Activated CD4-positive, alpha-beta T cell treated with anti-CD3 and anti-CD28 coated beads, Interleukin-2, amount 10 ng/mL, durations not matched to agents 24 days and 14 days (primary cell): ENCODE measurements around the gene MZT2B. TPM values are rescaled to one million over a fixed set of nuclear protein-coding genes. Genes with fewer than 3 reads are reported as not detected.
"Not testable (repeated sequence)": the region's sequence is repeated elsewhere in the genome, so short reads cannot be mapped to it uniquely, and the experiment has no call there.

Experiments
- DNase-seq: peaks from one replicate; pipeline ENCODE4 v3.0.0; 2022
- H3K27ac Mint-ChIP-seq: one replicate; pipeline ENCODE4 v1.8.0; 2022; ENCODE audit warnings: mild to moderate bottlenecking, mixed read lengths
- H3K27me3 Mint-ChIP-seq: one replicate; pipeline ENCODE4 v1.8.0; 2022; ENCODE audit warnings: mixed read lengths
- H3K36me3 Mint-ChIP-seq: one replicate; pipeline ENCODE4 v1.8.0; 2022; ENCODE audit warnings: low read depth, mild to moderate bottlenecking, mixed read lengths
- H3K4me1 Mint-ChIP-seq: one replicate; pipeline ENCODE4 v1.8.0; 2021; ENCODE audit warnings: mixed read lengths
- H3K4me3 Mint-ChIP-seq: one replicate; pipeline ENCODE4 v1.8.0; 2022; ENCODE audit warnings: mild to moderate bottlenecking, moderate library complexity, mixed read lengths
- H3K9me3 Mint-ChIP-seq: one replicate; pipeline ENCODE4 v1.8.0; 2021; ENCODE audit warnings: mixed read lengths
- intact Hi-C: fragments of 100-400 bp; cut with micrococcal nuclease; formaldehyde crosslinking; loops from one replicate; pipeline ENCODE4 v1.15.1; 2023
- total RNA-seq: library from RNA; stranded (reverse); gene quantifications from 2 replicates; pipeline ENCODE4 v1.2.3, GENCODE V29; 2022

The MZT2B gene
- total RNA-seq, 1 donor from 2014 or later: 329 TPM

DNA sequence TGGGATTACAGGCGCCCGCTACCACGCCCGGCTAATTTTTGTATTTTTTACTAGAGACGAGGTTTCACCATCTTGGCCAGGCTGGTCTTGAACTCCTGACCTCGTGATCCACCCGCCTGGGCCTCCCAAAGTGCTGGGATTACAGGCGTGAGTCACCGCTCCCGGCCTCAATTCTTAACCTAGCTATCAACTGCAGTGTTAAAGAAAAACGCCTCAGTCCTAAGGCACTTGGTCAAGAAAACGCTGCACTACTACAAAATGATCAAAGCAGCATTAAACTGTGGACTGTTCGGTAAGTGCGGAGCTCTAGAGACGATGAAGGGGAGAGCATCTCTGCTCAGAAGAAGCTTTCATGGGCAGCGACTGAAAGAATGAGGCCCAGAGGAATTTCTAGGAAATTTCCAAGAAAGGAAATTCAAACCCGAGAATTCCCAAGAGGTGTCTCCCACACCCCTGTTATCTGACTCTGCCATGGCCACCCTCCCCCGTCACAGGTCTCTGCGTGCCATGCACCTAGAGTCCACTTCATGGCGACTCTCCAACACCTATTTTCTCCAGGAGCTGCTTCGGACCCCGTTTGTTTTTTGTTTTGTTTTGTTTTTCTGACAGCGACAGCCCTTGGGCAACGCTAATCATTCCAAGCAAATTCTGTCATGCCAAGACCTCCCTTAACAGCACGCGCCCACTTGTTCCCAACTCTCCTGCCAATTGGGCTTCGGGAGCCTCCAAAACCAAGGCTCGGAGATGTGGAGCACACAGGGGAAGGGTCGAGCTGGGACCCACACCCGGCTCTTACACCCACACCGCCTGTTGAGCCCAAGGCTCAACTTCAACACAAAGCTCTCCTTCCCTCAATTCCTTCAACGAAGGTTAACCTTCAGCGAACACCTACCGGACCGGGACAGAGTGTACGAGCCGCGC is 1.4 kb upstream of the MZT2B start:
- not testable (repeated sequence) for H3K4me1 Mint-ChIP-seq, H3K27me3 Mint-ChIP-seq, H3K9me3 Mint-ChIP-seq, DNase-seq
- peaks cover 15% of the 10 kb centered on the region for H3K36me3 Mint-ChIP-seq
- H3K4me3 Mint-ChIP-seq: peak overlapping the region; percentile 93
- peak overlapping the region; percentile 96 for H3K27ac Mint-ChIP-seq
- intact Hi-C loops: loop anchor here (1.0 to 5.0 kb wide), 4 partner anchors 35 to 1312 kb away; partner anchors contain the start of genes CCDC74B, IMP4 and MZT2A

DNA sequence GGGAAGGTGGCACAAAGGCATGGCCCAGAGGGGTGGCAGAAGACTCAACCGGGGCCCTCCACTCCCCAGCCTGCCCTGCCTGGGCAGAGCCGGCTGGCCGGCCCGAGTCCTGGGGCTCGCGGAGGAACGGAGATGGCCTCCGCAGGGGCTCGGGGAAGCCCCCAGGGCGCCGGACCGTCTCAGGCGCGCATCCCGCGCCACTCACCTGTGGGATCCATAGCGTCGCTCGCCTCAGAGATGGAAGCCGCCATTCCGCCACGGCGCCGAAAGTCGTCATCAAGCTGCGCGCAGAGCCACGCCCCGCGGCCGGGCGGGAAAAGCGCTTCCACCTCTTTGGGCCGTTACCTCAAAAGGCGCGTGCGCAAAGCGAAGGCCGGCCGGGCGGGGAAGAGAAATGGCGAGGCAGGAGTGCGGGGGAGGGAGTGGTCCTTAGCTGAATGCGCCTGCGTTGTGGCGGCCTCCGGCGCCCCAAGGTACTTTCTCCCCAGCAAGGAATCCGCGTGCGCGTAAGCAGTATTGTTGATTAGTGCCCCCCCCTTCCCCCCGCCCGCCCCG is 660 bp upstream of the MZT2B start, which contains the start of gene SMPD4:
SMPD4 (minus strand) TSS at position 278 of the 555 bp plus-strand sequence. CDS start 5,010 bp downstream, outside the sequence.
- H3K36me3 Mint-ChIP-seq: peaks cover 15% of the 10 kb centered on the region
- peak; percentile 99 for DNase-seq
- H3K27me3 Mint-ChIP-seq: no peaks in the 10 kb centered on the region
- peak within 1 kb of the TSS; percentile 96 for H3K27ac Mint-ChIP-seq
- peak within 1 kb of the TSS; percentile 93 for H3K4me3 Mint-ChIP-seq
- intact Hi-C loops: loop anchor here (1.0 to 5.0 kb wide), 4 partner anchors 36 to 1311 kb away; partner anchors contain the start of genes CCDC74B, IMP4 and MZT2A
- H3K4me1 Mint-ChIP-seq: peaks cover 7% of the 10 kb centered on the region
- no peaks in the 10 kb centered on the region for H3K9me3 Mint-ChIP-seq

DNA sequence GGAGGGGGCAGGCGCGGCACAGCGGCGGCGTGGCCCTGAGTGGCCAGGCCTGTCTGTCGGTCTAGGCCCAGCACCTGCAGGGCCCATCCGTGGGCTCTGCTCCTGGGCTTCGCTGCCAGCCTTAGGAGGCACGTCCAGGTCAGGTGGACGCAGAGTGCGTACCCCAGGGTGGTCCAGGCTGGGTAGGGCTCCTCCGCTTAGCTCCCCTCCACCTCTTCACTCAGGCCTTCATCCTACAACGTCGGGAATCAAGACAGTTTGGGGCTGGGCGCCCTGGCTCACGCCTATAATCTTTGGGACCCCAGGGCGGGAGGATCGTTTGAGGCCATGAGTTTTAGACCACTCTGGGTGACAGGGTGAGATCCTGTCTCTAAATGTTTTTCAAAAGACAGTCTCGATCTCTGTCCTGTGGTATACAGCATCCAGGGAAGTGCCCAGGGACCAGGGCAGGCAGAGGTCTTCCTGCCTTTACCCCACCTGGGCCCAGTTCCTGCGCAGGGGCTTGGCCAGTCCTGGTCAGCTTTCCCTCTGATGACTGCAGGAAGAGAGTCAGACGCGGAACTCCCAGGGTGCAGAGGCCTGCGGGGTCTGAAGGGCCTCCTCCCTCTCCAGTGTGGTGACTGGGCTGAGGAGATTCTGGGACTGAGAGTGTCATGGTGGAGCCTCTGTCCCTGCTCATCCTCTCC is 907 bp downstream of the MZT2B start:
- DNase-seq: peak; percentile 69
- not testable (repeated sequence) for H3K27me3 Mint-ChIP-seq, H3K4me1 Mint-ChIP-seq, H3K9me3 Mint-ChIP-seq
- H3K27ac Mint-ChIP-seq: peak overlapping the region; percentile 83
- intact Hi-C loops: loop anchor here (2.0 to 5.0 kb wide), 2 partner anchors 150 to 1309 kb away; partner anchors contain the start of gene MZT2A
- peak overlapping the region; percentile 85 for H3K4me3 Mint-ChIP-seq
- peaks cover 17% of the 10 kb centered on the region for H3K36me3 Mint-ChIP-seq

DNA sequence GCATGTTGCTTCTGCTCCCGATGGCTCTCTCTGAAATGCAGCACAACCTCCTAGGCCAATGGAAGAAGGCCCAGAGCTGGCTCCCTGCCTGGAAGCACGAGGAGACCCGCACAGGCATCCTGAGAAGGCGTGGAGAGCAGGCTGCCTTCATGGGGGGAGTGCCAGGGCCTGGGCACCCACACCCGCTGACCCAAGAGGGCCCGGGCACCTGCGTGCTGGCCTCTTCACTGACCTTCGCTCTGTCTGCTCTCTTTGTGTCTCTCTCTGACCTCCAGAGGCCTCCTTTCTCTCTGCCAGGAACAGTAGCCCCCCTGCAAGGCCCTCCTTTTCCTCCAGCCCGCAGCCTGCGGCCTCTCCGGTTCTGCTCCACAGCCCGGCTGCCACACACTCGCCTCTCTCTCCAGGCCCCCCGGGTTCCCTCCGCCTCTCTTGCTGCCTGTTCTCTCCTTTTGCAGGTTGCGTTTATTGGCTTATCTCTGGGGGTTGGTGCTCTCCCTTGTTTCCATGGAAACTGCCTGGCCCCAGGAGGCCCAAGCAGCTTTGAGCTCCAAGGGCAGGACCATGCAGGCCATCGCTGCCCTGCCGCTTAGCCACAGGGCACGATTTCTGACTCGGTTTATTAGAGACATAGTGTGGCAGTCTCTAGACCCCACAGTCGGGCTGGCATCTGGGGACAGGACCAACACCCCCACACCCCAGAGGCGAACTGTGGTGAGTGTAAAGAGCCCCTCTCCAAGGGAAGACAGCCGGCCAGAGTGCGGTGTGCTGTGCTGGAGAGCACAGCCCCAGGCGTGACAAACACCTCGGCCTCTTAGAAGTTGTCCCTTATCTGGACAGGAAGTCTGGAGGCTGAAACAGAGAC is 1.7 kb downstream of the MZT2B start:
- H3K4me3 Mint-ChIP-seq: peak overlapping the region; percentile 85
- peaks cover 7% of the 10 kb centered on the region for H3K4me1 Mint-ChIP-seq
- intact Hi-C loops: loop anchor here (2.0 to 5.0 kb wide), 2 partner anchors 149 to 1309 kb away; partner anchors contain the start of gene MZT2A
- H3K9me3 Mint-ChIP-seq: no peaks in the 10 kb centered on the region
- H3K27ac Mint-ChIP-seq: peak overlapping the region; percentile 83
- H3K27me3 Mint-ChIP-seq: no peaks in the 10 kb centered on the region
- no peak for DNase-seq
- H3K36me3 Mint-ChIP-seq: peaks cover 18% of the 10 kb centered on the region

DNA sequence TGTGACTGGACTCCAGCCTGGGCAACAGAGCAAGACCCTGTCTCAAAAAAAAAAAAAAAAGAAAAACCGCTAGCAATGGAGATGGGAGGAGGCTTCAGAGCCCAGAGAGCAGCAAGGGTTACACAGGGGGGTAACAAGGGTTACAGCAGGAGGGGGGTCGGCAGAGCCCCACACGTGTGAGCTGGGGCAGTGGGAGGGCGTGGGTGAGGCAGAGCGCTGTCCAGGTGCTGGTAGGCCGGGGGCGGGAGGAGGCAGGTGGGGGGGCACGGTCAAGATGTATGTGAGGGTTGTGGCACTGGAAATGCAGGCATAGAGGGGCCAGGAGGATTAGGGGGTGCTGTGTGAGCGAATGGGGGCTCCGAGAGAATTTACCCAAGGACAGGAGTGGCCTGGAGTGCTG is 3.4 kb downstream of the MZT2B start:
- no peak for DNase-seq
- Mint-ChIP-seq H3K4me3 (no peak overlapping the region), H3K36me3 (peaks cover 20% of the 10 kb centered on the region), H3K9me3 (no peaks in the 10 kb centered on the region), H3K27me3 (no peaks in the 10 kb centered on the region), H3K27ac (peak overlapping the region; percentile 58), H3K4me1 (peaks cover 7% of the 10 kb centered on the region)
- intact Hi-C loops: no loop called here

DNA sequence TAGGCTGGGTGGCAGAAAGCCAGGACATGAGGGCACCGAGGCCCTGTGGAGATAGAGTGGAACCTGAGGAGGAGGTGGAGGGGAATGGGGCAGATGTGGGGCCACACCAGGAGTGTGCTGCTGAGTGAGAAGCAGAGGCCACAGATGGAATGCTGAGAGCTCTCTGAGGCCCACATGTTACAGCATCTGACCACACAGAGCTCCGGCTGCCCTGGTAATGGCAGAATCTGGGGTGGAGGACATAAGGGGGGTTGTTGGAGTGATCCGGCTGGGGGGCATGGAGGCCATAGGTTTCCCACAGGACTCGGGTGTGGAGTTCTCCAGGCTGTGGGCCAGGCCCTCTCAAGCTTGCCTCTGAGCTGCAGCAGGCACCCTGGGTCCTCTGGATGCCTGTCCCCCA is 3.8 kb downstream of the MZT2B start:
- H3K4me1 Mint-ChIP-seq: peaks cover 7% of the 10 kb centered on the region
- no peak overlapping the region for H3K4me3 Mint-ChIP-seq
- DNase-seq: no peak
- no peaks in the 10 kb centered on the region for H3K9me3 Mint-ChIP-seq
- H3K27me3 Mint-ChIP-seq: no peaks in the 10 kb centered on the region
- peaks cover 22% of the 10 kb centered on the region for H3K36me3 Mint-ChIP-seq
- peak overlapping the region; percentile 48 for H3K27ac Mint-ChIP-seq
- intact Hi-C loops: no loop called here

DNA sequence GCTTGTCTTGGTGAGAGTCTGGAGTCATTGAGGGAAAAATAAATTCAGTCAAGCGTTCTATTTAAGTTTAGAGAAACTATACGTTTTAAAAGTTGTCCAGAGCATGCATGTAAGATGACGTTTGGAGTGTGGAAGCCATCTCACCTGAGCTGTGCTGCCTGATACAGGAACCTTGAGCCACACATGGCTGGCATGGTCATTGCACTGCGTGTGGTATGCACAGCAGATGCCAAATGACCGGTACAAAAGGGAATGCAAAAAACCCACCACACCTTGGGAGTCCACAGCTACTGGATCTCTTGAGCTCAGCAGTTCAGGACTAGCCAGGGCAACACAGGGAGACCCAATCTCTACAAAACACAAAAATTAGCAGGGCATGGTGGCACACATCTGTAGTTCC is 4.3 kb downstream of the MZT2B start:
- H3K27ac Mint-ChIP-seq: peak overlapping the region; percentile 48
- H3K4me3 Mint-ChIP-seq: no peak overlapping the region
- no peaks in the 10 kb centered on the region for H3K27me3 Mint-ChIP-seq
- peaks cover 9% of the 10 kb centered on the region for H3K4me1 Mint-ChIP-seq
- H3K36me3 Mint-ChIP-seq: peaks cover 26% of the 10 kb centered on the region
- no peaks in the 10 kb centered on the region for H3K9me3 Mint-ChIP-seq
- intact Hi-C loops: no loop called here
- no peak for DNase-seq

DNA sequence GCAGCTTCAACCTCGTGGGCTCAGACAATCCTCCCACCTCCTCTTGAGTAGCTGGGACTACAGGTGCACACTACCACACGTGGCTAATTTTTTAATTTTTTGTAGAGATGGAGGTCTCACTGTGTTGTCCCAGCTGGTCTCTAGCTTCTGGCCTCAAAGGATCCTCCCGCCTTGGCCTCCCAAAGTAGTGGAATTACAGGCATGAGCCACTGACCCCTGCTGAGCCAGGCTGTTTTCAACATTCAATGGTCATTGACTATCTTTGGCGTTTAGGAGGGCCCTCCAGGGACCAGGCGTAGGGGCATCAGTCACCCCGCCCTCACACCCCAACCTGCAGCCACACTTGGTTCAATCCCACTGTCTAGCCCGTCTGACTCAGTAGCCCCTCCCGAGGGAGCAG is 5.2 kb downstream of the MZT2B start:
- no peaks in the 10 kb centered on the region for H3K27me3 Mint-ChIP-seq
- H3K36me3 Mint-ChIP-seq: peaks cover 29% of the 10 kb centered on the region
- no peak for DNase-seq
- no peaks in the 10 kb centered on the region for H3K9me3 Mint-ChIP-seq
- no peak overlapping the region for H3K4me3 Mint-ChIP-seq
- H3K27ac Mint-ChIP-seq: no peak overlapping the region
- intact Hi-C loops: no loop called here
- peaks cover 9% of the 10 kb centered on the region for H3K4me1 Mint-ChIP-seq

DNA sequence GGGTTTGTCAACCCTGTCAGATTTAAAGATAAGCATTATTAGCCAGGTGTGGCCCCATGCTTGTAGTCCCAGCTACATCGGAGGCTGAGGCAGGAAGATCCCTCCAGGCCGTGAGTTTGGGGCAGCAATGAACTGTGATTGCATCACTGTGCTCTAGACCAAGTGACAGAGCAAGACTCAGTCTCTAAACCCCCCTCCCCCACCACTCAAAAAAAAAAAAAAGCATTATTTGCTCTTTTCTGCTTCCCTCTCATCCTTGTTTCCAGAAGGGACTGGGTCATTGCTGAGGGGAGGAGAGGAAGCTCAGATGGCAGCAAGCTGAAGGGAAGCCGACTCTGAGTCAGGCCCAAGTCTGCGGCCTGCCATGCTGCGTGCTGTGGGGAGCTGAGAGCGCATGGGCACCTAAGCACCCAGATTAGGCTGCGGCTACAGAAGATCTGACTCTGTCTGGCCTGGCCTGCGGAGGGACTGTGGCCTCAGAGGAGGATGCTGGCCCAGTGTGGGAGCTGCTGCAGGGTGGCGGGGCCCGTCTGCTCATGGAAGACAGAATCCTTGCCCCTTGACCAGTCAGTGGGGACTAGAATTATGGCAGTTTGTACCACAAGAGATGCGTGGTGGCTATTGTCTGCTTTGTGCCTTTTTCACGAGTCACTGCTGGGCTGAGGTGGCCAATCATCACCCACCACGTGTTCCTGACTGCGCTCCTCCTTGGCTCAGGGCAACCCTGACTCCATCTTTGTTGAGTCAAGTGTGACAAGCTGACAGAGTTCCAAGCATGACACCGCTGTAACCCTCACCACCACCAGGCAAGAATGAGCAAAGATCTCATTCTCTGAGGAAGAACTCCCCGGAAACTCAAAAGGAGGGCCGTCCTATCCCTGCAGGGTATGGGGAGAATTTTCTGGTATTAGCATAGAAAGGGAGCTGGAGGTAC is 6.1 kb downstream of the MZT2B start:
- H3K4me3 Mint-ChIP-seq, H3K27me3 Mint-ChIP-seq, intact Hi-C loops, DNase-seq, H3K4me1 Mint-ChIP-seq, H3K9me3 Mint-ChIP-seq: not testable (repeated sequence)
- Mint-ChIP-seq H3K36me3 (peaks cover 32% of the 10 kb centered on the region), H3K27ac (peak overlapping the region; percentile 41)

DNA sequence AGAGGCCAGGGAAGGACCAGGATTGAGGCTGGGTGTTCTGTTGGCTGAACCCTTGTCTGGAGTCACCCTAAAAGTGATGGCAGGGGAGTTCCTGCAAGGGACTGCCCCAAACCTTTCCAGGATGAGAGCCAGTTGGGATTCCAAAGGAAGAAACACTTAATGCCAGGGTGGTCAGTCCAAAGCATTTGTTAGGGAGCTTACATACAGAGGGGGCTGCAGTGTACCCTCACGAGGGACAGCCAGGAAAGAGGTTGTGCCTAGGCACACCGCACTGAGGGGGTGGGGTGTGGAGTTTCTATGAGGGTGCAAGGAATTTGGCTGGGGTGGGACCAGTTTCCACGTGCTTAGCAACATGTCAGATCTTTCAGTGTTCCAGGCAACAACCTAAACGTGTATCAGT is 6.9 kb downstream of the MZT2B start:
- H3K9me3 Mint-ChIP-seq, H3K4me3 Mint-ChIP-seq, intact Hi-C loops, H3K27me3 Mint-ChIP-seq, DNase-seq, H3K4me1 Mint-ChIP-seq, H3K27ac Mint-ChIP-seq: not testable (repeated sequence)
- peaks cover 28% of the 10 kb centered on the region for H3K36me3 Mint-ChIP-seq

DNA sequence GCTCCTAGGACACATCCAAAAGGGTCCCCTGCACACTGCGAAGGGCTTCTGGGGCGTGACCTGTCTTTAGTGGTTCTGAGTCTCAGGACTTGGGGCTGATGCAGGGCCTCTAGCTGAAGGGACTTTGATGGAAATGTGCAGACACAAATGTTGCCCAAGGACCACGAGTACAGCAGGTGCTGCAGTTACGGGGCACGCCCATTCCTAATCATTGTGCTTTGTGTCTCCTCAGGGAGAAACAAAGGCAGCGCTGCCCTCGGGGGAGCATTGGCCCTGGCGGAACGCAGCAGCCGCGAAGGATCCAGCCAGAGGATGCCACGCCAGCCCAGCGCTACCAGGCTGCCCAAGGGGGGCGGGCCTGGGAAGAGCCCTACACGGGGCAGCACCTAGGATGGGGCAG is 8.2 kb downstream of the MZT2B start:
- no peak for DNase-seq
- Mint-ChIP-seq H3K27me3 (no peaks in the 10 kb centered on the region), H3K36me3 (peaks cover 26% of the 10 kb centered on the region), H3K4me1 (peaks cover 6% of the 10 kb centered on the region), H3K4me3 (no peak overlapping the region), H3K9me3 (no peaks in the 10 kb centered on the region), H3K27ac (no peak overlapping the region)
- intact Hi-C loops: no loop called here

DNA sequence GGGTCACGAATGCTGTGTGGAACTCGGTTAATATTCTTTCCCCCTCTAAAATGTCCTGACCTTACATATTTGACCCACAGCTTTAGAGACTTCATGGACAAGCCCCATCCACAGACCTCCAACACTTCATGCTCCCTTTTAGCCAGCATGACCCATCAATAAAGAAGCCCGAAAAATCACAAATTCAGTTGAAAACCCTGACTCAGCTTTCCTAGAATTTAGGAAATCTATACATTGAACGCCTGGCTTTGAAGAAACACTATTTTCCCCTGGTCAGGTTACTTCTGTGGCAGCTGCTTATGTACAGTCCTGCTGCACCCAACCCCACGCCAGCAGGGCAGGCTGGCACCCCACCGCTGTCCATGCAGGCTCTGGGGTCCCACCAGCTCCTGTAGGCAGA is 9.3 kb downstream of the MZT2B start:
- H3K27me3 Mint-ChIP-seq, H3K9me3 Mint-ChIP-seq, DNase-seq, H3K27ac Mint-ChIP-seq, H3K4me1 Mint-ChIP-seq, H3K4me3 Mint-ChIP-seq, intact Hi-C loops: not testable (repeated sequence)
- H3K36me3 Mint-ChIP-seq: peaks cover 21% of the 10 kb centered on the region
